ENCODE results near the gene REXO1. TPM values are rescaled to one million over a fixed set of nuclear protein-coding genes. Genes with fewer than 3 reads are reported as not detected.

REXO1 gene
- total RNA-seq, 1 experiment from 2014 or later: 52.2 TPM

DNA sequence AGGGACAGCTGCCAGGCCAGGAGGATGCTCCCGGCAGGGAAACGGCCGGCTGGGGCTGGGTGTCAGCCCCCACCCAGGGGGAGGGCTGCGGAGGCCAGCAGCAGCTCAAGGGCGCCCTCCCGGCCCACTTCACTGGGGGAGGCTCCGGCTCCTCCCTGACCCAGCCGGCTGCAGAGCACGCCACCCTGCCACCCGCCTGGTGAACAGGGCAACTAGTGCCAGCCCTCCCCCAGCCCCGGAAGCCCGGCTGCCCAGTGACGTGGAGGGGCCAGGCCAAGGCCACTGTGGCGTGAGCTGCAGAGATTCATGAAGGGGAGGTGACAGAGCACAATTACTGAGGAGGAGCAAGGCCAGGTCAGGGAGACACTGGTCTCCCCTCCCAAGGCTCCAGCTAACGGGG lies 14.7 kb downstream of the REXO1 start (continued):
- TF ChIP-seq, protein P1, sequence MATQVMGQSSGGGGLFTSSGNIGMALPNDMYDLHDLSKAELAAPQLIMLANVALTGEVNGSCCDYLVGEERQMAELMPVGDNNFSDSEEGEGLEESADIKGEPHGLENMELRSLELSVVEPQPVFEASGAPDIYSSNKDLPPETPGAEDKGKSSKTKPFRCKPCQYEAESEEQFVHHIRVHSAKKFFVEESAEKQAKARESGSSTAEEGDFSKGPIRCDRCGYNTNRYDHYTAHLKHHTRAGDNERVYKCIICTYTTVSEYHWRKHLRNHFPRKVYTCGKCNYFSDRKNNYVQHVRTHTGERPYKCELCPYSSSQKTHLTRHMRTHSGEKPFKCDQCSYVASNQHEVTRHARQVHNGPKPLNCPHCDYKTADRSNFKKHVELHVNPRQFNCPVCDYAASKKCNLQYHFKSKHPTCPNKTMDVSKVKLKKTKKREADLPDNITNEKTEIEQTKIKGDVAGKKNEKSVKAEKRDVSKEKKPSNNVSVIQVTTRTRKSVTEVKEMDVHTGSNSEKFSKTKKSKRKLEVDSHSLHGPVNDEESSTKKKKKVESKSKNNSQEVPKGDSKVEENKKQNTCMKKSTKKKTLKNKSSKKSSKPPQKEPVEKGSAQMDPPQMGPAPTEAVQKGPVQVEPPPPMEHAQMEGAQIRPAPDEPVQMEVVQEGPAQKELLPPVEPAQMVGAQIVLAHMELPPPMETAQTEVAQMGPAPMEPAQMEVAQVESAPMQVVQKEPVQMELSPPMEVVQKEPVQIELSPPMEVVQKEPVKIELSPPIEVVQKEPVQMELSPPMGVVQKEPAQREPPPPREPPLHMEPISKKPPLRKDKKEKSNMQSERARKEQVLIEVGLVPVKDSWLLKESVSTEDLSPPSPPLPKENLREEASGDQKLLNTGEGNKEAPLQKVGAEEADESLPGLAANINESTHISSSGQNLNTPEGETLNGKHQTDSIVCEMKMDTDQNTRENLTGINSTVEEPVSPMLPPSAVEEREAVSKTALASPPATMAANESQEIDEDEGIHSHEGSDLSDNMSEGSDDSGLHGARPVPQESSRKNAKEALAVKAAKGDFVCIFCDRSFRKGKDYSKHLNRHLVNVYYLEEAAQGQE (IDR thresholded peaks at IDR 0.05; ENCODE audit: low read depth): no peak
- TF ChIP-seq POLR2A (IDR thresholded peaks at IDR 0.05; ENCODE audit: borderline replicate concordance, extremely low read depth, insufficient read depth, insufficient read length) (no peak), YY1 (IDR thresholded peaks at IDR 0.05; ENCODE audit: extremely low read depth, insufficient replicate concordance, low read depth, low read length) (no peak), EZH2 (IDR thresholded peaks at IDR 0.05) (no peak), SP1 (IDR thresholded peaks at IDR 0.05; ENCODE audit: low read depth) (no peak), ZFX (IDR thresholded peaks at IDR 0.05) (no peak), SIN3A (IDR thresholded peaks at IDR 0.05; ENCODE audit: low read depth) (no peak), RAD21 (IDR thresholded peaks at IDR 0.05; ENCODE audit: low read depth) (no peak), POLR2AphosphoS5 (IDR thresholded peaks at IDR 0.05; ENCODE audit: low read depth, low read length) (no peak), SRF (IDR thresholded peaks at IDR 0.05; ENCODE audit: low read depth) (no peak), CEBPB (IDR thresholded peaks at IDR 0.05; ENCODE audit: low read depth) (no peak)

DNA sequence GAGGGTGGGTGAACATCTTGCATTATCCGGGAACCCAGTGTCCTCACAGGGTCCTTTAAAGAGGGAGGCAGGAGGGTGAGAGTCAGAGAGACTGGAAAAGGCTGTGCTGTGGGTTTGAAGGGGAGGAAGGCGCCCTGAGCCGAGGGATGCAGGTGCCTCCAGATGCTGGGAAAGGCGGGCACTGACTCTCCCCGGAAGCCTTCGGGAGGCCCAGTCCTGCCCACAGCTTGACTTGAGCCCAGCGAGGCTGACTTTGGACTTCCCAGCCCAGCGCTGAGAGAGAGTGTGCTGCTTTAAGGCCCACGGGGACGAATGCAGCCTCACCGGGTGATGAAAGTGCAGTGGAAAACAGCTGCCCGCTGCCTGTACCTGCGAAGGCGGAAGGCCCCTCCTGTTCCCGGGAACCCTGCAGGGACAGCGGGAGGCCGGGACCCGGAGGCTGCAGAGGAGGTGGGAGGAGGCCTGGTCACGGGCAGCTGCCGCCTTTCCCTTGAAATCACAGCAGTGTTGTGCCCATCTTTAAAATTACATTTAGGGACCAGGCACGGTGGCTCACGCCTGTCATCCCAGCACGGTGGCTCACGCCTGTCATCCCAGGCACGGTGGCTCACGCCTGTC lies 16.1 kb downstream of the REXO1 start:
- H3K9ac ChIP-seq (ENCODE audit: low read length): no peak overlapping the region
- no peaks in the 10 kb centered on the region for H3K27me3 ChIP-seq (ENCODE audit: insufficient read depth, low read length)
- H3K4me2 ChIP-seq (ENCODE audit: low read length): no peak overlapping the region
- peaks cover 0 to 6% of the 10 kb centered on the region in 2 experiments; a peak in 2 of 4 replicates for H3K4me1 ChIP-seq (ENCODE audit: control insufficient read depth in 1 of 2, insufficient read depth in 2 of 2, low read length in 2 of 2)
- ATAC-seq: no peak
- peaks cover 0 to 15% of the 10 kb centered on the region in 2 experiments; a peak in 2 of 4 replicates for H3K36me3 ChIP-seq (ENCODE audit: control insufficient read depth in 1 of 2, insufficient read depth in 2 of 2, low read length in 2 of 2)
- H3K27ac ChIP-seq (ENCODE audit: low read depth, low read length): no peak overlapping the region
- ChIA-PET RAD21 (ENCODE audit: low non-redundant PET in 1 of 2, low total read pairs in 2 of 2, uncharacterized antibody in 2 of 2, unreplicated experiment in 2 of 2) (no interaction called here), CTCF (no interaction called here), POLR2A (no interaction called here)
- peaks cover 68% of the 10 kb centered on the region for H3K79me2 ChIP-seq (ENCODE audit: insufficient read depth, low read length)
- no peak overlapping the region for H2AFZ ChIP-seq (ENCODE audit: low read depth, low read length, poor library complexity, severe bottlenecking)
- TF ChIP-seq, protein P2, sequence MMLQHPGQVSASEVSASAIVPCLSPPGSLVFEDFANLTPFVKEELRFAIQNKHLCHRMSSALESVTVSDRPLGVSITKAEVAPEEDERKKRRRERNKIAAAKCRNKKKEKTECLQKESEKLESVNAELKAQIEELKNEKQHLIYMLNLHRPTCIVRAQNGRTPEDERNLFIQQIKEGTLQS (IDR thresholded peaks at IDR 0.05): no peak
- TF ChIP-seq SRF (IDR thresholded peaks at IDR 0.05; ENCODE audit: low read depth) (no peak), SIN3A (IDR thresholded peaks at IDR 0.05; ENCODE audit: low read depth) (no peak), EZH2 (IDR thresholded peaks at IDR 0.05) (no peak), CEBPB (IDR thresholded peaks at IDR 0.05; ENCODE audit: low read depth) (no peak), EZH2phosphoT487 (IDR thresholded peaks at IDR 0.05; ENCODE audit: borderline replicate concordance) (no peak), RAD21 (IDR thresholded peaks at IDR 0.05; ENCODE audit: low read depth) (no peak), YY1 (IDR thresholded peaks at IDR 0.05; ENCODE audit: extremely low read depth, insufficient replicate concordance, low read depth, low read length) (no peak)
- TF ChIP-seq, protein P3, sequence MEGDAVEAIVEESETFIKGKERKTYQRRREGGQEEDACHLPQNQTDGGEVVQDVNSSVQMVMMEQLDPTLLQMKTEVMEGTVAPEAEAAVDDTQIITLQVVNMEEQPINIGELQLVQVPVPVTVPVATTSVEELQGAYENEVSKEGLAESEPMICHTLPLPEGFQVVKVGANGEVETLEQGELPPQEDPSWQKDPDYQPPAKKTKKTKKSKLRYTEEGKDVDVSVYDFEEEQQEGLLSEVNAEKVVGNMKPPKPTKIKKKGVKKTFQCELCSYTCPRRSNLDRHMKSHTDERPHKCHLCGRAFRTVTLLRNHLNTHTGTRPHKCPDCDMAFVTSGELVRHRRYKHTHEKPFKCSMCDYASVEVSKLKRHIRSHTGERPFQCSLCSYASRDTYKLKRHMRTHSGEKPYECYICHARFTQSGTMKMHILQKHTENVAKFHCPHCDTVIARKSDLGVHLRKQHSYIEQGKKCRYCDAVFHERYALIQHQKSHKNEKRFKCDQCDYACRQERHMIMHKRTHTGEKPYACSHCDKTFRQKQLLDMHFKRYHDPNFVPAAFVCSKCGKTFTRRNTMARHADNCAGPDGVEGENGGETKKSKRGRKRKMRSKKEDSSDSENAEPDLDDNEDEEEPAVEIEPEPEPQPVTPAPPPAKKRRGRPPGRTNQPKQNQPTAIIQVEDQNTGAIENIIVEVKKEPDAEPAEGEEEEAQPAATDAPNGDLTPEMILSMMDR (IDR thresholded peaks at IDR 0.05 in 2 of 3, conservative IDR thresholded peaks at IDR 0.05 in 1 of 3; ENCODE audit: borderline replicate concordance in 1 of 3, insufficient read depth in 1 of 3, low read depth in 2 of 3, low read length in 2 of 3): no peak
- H3K9me2 ChIP-seq (ENCODE audit: insufficient read depth): no peaks in the 10 kb centered on the region
- intact Hi-C loops (cut with micrococcal nuclease): no loop called here
- H3K9me3 ChIP-seq (ENCODE audit: control insufficient read depth in 1 of 2, insufficient read depth in 1 of 2, low read depth in 1 of 2, low read length in 2 of 2): no peaks in the 10 kb centered on the region
- no peak for DNase-seq (ENCODE audit: low read depth, low spot score)
- H4K20me1 ChIP-seq (ENCODE audit: insufficient read depth): peaks cover 9% of the 10 kb centered on the region; the same call in 1 of the 2 replicates
- no peak overlapping the region for H3K4me3 ChIP-seq (replicated peaks in 1 of 2; ENCODE audit: low read depth in 1 of 2, low read length in 2 of 2)
- BruUV-seq (replicated peaks): no TSS peak
